Measurements from ENCODE around the gene AXIN2. TPM values are rescaled to one million over a fixed set of nuclear protein-coding genes. Genes with fewer than 3 reads are reported as not detected.

AXIN2 gene
- total RNA-seq, 4 donors from 2014 or later: 16.5 to 69.3 (median 29.4) TPM

- Histone ChIP-seq H3K36me3 (no peaks in the 10 kb centered on the region), H3K27me3 (no peaks in the 10 kb centered on the region), H3K4me1 (no peaks in the 10 kb centered on the region), H3K4me3 (no peak overlapping the region), H3K27ac (no peak overlapping the region), H3K9me3 (no peaks in the 10 kb centered on the region)
- TF ChIP-seq CTCF (IDR thresholded peaks at IDR 0.05): no peak
- TF ChIP-seq POLR2A (IDR thresholded peaks at IDR 0.05): no peak
- no peak for DNase-seq
These were observed 78.0 kb downstream of the AXIN2 start for GRCh38 chr17:65483438-65483837.

- H3K27ac ChIP-seq: no peak overlapping the region
- H3K27me3 ChIP-seq: no peaks in the 10 kb centered on the region
- no peaks in the 10 kb centered on the region for H3K36me3 ChIP-seq
- no peak overlapping the region for H3K4me3 ChIP-seq
- no peak for TF ChIP-seq POLR2A (IDR thresholded peaks at IDR 0.05)
- TF ChIP-seq CTCF (IDR thresholded peaks at IDR 0.05): no peak
- no peaks in the 10 kb centered on the region for H3K9me3 ChIP-seq
- no peak for DNase-seq
- H3K4me1 ChIP-seq: no peaks in the 10 kb centered on the region
These were observed 79.2 kb downstream of the AXIN2 start for GRCh38 chr17:65482201-65482600.

- Histone ChIP-seq H3K4me3 (no peak overlapping the region), H3K27ac (no peak overlapping the region), H3K27me3 (no peaks in the 10 kb centered on the region), H3K36me3 (no peaks in the 10 kb centered on the region), H3K9me3 (no peaks in the 10 kb centered on the region), H3K4me1 (no peaks in the 10 kb centered on the region)
- no peak for TF ChIP-seq CTCF (IDR thresholded peaks at IDR 0.05)
- no peak for TF ChIP-seq POLR2A (IDR thresholded peaks at IDR 0.05)
- no peak for DNase-seq
These were observed 82.2 kb downstream of the AXIN2 start for GRCh38 chr17:65479282-65479681.
